DMS 273 (cell line): ENCODE measurements around the gene PRSS36.

Source experiments
- DNase-seq: peaks from one replicate; lab custom pipeline; 2025; ENCODE audit not compliant: unreplicated experiment; lab: John Stamatoyannopoulos, UW

The PRSS36 gene

DNA sequence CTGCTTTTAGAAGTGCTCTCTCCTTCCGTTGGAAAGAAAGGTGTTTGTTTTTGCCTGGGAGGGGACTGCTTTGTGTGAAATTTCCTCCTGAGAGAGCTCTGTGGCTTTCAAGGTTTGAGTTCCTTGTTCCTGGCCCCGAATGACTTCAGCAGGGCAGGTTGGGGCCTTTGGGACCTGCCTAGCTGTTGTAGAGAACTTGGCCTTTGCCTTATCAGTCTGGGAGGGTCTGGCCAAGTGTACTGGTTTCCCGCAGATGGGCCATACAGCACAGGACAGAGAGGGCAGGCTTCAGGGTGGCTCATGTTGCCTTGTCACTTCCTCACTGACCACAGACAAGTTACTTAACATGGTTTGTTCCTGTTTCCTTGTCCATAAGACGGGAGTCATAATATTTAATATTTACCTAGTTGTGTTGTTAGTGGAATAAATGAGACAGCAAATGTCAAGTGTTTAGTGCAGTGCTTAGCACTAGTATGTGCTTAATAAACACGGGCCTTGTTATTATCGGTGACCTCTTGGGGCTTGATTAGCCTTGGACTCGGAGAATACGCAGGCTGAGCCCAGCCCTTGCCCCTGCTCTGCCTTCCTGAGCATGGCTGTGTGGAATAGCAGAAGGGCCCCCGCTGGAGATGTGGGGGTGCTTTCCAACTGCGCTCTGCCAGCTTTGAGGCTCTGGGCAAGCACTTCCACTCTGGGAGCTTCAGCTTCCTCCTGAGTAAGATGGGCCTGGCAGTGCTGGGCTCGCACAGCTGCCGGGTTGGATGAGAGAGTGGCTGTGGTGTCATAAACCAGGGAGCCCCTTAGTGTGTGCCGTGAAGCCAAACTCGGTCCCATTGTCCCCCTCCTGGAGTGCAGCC, 20.9 kb downstream of the PRSS36 start:
- no peak for DNase-seq

DNA sequence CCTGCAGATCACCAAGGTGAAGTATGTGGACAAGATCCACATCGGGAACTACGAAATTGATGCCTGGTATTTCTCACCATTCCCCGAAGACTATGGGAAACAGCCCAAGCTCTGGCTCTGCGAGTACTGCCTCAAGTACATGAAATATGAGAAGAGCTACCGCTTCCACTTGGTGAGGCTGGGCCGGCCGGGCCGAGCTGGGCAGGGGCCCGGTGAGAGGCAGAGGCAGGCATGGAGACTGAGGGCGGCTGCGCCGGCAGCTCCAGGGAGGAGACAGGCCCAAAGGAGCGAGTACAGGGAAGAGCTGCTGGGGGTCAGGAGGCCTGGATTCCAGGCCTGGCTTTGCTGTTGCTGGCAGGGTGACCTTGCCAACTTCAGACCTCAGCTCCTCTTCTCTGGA, 22.7 kb downstream of the PRSS36 start:
- DNase-seq, result no peak

DNA sequence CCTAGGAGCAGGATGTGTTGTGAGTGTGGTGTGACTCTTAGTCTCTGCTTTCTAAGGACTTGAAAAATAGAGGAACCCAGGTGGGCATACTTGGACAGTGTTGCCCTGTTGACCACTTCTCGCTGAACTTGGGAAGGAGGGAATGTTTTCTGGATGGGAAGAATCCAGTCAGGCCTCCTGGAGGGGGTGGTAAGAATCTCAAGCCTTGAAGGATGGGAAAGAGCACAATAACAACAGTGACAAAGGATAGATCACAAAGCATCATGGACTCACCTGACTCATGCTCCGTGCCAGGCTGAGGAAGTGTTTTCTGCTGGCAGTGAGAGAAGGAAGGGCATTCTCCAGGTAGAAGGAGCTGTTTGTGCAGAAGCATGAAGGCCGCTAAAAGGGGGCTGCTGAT, 24.0 kb downstream of the PRSS36 start:
- DNase-seq, result no peak

DNA sequence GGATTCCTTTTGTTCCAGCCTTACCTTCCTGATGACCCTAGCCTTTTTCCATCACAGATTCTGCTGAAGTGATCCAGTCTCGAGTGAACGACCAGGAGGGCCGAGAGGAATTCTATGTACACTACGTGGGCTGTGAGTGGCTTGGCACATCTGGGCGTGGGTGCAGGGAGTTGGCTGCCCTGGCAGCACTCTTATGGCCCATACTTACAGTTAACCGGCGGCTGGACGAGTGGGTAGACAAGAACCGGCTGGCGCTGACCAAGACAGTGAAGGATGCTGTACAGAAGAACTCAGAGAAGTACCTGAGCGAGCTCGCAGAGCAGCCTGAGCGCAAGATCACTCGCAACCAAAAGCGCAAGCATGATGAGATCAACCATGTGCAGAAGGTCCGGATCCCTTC, 29.7 kb downstream of the PRSS36 start:
- DNase-seq, result no peak

DNA sequence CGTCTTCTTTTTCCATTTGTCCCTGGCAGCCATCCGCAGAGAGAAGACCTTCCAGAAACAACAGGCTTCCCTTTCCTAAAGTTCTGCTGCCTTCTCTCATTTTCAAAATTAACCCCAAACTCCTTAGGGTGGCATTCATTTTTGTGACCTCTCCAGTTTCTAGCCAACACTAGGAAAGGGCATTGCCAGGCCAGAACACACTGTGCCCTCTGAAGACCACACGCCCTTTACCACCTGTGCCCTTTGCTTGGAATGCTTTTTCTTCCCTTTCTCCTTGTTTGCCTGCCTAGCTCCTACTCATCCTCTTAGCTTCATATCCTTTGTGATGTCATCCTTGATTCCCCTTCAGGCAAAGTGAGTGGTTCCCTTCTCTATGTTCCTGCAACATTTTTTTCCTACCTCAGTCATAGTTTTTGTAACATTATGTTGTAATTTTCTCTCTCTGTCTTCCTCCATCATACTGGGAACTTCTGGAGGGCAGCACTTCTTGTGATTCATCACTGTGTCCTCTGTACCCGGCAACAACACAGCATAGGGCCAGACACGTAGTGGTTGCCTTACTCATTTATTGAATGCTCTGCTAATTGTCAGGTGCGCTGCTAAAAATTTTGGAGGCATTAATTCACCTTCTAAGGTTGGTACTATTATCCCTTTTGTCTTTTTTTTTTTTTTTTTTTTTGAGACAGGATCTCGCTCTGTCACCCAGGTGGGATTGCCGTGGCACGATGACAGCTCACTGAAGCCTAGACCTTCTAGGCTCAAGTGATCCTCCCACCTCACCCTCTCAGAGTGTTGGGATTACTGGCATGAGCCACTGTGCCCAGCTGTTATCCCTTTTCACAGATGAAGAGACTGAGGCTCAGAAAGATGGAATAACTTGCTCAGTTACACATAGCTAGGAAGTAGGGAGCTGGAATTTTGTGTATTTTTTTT, 31.4 kb downstream of the PRSS36 start:
- no peak for DNase-seq

DNA sequence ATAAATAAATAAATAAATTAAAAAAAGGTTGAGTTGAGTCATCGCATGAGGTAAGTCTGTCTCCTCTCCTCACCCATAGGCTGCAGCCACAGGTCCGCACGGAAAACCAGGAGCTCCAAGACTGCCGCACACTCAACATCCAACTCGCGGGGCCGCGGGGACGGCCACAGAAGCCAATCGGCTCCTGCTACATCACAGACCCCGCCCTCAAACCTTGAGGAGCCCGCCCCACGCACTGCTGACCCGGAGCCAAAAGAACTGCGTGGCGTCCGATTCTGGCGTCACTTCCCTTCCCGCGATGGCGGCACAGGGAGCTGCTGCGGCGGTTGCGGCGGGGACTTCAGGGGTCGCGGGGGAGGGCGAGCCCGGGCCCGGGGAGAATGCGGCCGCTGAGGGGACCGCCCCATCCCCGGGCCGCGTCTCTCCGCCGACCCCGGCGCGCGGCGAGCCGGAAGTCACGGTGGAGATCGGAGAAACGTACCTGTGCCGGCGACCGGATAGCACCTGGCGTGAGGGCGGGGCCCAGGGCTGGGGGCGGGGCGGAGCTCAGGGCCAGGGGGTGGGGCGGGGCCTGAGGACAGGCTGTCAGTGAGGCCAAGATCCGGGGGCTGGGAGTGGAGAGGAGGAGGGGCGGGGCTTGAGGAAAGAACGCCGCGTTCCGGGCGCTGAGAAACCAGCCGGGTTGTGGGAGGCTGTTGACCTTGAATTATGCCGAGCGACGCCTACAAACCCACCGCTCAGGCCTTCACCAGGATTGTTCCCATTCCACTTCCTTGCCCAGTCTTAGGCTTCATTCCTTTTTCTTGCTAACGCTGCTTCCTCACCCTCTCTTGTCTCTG, 32.3 kb downstream of the PRSS36 start, which contains the start of gene KAT8:
Gene KAT8 (plus strand): TSS at position 281 of the 839 bp plus-strand sequence. CDS start 18 bp downstream, at position 299.
- peak; percentile 100 for DNase-seq

DNA sequence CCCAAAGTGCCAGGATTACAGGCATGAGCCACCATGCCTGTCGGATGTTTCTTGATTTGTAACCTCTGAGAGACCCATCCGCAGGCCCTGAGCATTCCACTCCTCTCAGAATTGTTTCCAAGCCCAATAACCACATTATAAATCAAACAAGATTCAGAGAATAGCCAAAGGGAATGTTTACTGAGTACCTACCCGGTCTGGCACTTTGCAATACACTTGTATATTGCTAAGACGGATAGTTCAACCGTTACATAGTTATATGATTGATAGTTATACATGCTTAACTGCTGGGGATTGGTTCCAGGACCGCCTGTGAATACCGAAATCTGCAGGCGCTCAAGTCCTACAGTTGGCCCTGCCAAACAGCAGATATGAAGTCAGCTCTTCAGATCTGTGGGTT, 35.4 kb downstream of the PRSS36 start:
- DNase-seq, result no peak

DNA sequence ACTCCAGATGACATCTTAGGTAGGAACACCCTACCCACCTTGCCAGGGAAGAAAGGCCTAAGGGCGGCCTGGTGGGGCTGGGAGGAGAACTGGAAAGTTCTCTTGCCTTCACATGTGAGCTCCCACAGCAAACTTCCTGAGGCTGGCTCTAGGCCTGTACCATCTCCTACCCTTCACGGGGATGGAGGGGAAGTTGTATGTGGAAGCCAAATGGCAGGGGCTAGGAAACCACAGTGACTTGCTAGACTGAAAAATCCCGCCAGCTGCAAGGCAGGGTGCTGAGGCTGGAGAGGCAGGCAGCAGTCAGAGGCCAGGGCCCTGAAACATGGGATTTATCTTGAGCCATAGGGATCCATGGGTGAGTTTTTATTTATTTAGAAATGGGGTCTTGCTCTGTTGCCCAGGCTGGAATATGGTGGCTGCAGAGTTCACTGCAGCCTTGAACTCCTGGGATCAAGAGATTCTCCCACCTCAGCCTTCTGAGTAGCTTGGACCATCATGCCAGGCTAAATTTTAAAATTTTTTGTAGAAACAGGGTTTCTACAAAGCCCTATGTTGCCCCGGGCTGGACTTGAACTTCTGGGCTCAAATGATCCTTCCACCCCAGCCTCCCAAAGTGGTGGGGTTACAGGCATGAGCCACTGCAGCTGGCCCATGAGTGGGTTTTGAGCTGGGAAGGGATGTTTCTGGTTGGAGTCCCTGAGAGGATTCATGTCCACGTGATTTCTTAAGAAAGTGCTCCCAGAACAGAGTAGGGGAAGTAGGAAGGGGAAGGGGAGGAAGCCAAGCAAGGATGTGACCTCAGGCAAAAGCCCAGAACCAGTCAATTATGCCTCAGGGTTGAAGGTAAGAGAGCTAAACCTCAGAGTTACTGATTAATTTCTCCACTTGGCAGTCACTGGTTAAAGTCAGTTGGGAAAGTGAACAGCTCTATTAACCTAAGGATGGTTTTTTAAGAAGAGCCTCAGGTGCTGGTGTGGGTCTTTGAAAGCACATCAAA, 36.4 kb downstream of the PRSS36 start:
- no peak for DNase-seq

DNA sequence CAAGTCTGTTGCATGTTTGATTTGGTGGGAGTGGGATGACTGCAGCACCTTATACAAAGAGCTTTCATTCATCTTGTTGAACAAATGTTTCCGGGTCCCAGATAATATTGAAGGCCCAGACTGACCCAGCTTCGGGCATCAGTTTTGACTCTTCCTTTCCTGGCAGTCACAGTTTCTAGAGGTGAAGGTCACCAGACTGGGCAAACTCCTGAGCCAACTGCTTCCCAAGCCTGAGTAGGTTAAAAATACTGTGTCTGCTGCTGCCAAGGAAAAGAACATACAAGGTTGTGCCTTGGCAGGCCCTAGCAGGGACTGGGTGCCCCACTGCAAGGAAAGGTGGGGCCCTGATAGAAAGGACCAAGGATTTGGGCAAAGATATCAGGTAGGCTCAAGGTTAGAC, 37.2 kb downstream of the PRSS36 start:
- DNase-seq, result no peak

DNA sequence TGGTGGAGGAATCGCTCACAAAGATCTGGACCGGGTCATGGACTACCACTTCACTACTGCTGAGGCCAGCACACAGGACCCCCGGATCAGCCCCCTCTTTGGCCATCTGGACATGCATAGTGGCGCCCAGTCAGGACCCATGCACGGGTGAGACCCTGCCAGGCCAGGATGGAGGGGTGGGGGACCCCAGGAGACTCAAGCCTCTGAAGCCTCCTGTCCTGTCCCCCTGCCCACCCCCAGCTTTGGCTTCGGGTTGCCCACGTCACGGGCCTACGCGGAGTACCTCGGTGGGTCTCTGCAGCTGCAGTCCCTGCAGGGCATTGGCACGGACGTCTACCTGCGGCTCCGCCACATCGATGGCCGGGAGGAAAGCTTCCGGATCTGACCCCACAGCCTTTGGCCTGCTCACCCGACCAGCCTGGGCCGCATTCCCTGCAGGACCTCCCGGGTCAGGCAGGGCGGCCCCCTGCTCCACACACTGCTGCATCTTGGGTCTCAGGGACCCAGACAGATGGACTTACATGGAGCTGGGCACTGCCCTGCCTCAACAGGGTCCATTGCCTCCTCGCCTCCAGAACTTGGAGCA, 37.9 kb downstream of the PRSS36 start:
- DNase-seq, result no peak

DNA sequence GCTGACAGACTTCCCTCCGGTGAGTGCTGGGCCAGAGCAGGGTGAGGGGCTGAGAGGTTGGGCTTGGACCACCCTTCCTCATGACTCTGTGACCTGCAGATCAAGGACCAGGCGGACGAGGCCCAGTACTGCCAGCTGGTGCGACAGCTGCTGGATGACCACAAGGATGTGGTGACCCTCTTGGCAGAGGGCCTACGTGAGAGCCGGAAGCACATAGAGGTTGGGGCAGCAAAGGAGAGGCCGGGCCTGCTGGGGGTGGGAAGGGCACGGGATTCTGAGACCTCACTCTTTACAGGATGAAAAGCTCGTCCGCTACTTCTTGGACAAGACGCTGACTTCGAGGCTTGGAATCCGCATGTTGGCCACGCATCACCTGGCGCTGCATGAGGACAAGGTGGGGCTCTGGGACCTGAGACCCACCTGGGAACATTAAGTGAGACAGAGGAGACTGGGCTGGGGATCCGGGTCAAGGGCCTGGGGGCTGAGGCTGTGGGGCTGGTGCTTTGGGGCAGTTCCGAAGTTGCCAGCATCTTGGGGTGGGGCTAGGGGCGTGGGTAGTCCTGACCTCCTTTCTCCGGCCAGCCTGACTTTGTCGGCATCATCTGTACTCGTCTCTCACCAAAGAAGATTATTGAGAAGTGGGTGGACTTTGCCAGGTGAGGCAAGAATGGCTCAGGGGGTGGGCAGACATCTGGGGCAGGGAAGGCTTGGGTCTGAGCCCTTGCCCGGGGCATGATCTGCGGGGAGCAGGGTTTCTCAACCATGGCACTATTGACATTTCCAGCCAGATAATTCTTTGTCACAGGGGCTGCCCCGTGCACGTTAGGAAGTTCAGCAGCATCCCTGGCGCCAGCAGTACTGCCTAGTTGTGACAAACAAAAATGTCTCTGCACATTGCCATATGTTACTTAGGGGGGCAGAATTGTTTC, 39.5 kb downstream of the PRSS36 start:
- DNase-seq, result no peak

DNA sequence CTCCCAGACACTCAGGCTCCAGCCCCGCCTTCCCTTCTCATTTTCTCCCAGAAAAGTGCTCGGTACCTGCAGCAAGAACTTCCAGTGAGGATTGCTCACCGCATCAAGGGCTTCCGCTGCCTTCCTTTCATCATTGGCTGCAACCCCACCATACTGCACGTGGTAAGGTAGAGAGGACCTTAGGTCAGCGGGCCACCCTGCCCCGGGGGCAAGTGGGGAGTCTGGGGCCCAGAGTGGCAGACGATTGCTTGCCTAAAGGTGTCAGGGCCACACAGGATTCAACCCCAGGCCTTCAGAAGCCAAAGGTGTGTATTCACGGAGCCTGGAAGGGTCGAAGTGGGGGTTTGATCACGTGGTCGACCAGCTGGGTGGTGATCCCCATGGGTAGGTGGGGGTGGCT, 40.2 kb downstream of the PRSS36 start:
- DNase-seq, result no peak

DNA sequence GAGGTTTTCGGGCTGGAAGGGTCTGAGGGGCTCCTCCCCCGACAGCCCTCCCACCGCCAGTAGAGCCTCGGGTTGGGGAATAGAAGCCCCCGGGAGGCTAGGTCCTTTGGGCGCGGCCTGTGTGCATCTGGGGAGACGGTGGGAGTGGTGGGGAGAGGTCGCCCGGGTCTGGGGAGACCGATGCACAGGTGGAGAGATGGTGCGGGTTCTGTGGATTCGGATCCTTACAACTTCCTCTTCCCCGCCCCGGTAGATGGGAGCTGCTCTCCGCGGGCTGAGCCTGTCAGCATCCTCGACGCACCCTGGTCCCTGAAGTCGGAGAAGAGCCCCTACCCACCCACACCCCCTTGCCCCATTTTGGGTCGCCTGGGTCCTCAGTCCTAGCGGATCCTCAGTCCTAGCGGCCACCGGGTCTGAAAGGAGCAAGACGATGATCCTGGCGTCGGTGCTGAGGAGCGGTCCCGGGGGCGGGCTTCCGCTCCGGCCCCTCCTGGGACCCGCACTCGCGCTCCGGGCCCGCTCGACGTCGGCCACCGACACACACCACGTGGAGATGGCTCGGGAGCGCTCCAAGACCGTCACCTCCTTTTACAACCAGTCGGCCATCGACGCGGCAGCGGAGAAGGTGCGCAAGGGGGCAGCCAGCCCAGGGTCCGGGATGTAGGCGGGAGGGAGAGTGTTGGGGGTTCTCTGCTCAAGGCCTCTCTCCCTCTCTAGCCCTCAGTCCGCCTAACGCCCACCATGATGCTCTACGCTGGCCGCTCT, 40.9 kb downstream of the PRSS36 start:
- DNase-seq, result no peak

DNA sequence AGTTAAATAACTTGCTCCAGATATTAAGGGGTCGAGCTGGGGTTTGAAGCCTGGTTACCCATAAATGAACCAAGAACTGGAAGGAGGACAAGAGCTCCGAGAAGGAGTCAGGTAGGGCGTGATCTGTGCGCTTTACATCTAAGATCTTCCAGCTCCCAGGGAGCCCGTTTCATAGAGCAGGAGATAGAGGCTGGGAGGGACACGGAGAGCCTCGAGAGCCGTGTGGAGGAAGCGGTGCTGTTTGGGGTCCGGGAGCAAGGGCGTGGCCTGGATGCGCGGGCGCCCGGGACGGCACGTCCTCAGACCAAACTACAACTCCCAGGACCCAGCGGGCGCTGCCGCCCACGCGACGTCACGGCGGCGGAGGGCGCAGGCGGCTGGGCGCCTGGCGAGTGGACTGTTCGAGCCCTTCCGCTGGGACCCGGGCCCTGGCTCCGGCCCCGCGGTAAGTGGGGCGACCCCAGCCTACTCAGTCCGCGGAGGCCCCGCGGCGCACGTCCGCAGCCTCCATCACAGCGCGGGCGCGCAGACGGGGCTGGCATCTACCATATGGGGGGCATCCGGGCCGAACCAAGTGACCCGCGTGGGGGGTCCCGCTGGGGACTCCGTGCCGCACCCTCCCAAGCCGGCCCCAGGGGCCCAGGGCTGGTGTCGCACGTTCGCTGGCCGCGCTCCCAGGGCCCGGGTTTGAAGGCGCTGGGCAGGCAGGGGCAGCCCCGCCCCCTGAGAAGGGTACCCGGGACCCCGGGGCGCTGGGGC, 41.7 kb downstream of the PRSS36 start, which contains the start of gene BCKDK:
Gene BCKDK (plus strand): TSS at position 352 of the 759 bp plus-strand sequence. CDS start 838 bp downstream, outside the sequence.
- peak; percentile 94 for DNase-seq

DNA sequence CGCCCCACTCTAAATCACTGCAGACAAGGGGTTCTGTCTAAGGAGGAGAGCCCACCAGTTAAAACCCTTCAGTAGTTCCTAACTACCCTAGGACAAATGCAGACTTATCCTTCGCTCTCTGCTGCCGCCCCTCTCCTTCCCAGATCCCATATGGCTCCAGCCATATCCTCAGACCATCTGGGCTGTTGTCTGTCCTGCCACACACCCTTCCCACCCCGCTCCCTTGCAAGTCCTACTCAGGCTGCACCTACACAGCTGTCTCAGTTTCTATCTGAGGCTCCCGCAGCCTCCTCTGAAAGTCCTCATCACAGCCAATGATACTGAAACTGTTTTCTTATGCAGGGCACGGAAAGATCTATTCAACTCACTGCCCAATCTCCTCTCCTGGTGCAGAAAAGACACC, 42.4 kb downstream of the PRSS36 start:
- peak; percentile 95 for DNase-seq
